ENCODE data around the gene GM2A.
"Not testable (repeated sequence)": the region's sequence is repeated elsewhere in the genome, so short reads cannot be mapped to it uniquely, and the experiment has no call there.

GM2A gene

DNA sequence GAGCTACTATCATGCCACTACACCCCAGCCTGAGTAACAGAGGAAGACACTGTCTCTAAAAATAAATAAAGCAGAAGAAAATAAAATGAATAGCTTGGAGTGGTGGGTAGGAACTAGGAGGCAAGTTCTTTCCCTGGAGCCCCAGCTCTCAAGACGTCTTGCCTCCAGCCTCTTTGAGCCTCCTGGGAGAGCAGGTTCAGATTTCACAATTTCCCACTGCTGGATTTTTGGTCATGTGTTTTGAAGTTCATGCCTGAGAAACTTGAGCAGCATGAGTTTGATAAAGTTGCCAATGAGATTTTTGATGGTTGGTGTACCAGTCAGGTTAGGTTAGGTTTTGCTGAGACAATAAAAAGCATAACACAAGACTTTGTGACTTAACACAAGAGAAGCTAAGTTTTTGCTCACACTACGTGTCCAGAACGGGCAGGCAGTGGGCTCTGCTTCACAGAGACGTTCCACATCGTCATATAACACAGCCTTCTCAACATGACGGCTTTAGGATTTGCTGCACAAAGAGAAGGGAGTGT is 25.0 kb upstream of the GM2A start:
- no peak for DNase-seq (ENCODE audit: low read depth, low spot score)

- no peak for DNase-seq (ENCODE audit: low read depth, low spot score)
These were observed 24.0 kb upstream of the GM2A start for GRCh38 chr5:151228986-151229385.

GRCh38 chr5:151230048-151230680 is 22.8 kb upstream of the GM2A start:
- DNase-seq (ENCODE audit: low read depth, low spot score) = no peak

DNA sequence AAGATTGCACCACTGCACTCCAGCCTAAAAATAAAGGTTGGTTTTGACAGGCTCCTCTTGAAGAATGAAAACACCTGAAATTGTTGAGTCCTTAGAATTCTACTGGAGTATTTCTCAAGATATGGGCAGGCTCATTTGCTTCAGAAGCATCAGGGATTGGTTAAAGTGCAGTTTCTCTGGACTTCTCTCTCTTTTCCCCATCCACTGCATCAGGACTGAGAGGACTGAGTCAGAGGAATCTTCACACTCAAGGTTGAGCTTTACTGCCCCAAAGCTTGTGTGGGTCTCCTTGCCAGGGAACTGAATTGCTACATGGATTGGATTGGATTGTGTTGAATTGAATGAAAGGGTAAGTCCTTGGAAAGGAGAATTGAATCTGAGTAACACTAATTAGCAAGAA is 21.6 kb upstream of the GM2A start:
- DNase-seq (ENCODE audit: low read depth, low spot score) = no peak

DNA sequence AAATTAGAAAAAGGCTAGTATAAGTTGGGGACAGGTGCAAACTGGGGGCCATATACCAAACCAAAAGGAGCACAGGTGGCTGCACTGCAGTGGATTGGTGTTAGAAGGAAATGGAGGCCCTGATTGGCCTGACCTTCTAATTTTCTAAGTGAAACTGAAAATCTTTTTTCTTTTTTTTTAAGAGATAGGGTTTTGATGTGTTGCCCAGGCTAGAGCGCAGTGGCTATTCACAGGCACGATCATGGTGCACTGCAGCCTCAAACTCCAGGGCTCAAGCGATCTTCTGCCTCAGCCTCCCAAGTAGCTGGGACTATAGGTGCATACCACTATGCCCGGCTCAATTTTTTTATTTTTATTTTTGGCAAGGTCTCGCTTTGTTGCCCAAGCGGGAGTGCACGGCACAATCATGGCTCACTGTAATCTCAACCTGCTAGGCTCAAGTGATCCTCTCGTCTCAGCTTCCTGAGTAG is 19.3 kb upstream of the GM2A start:
- DNase-seq (ENCODE audit: low read depth, low spot score) = no peak

GRCh38 chr5:151234476-151235238 is 18.3 kb upstream of the GM2A start:
- DNase-seq (ENCODE audit: low read depth, low spot score) = peak; percentile 27

DNA sequence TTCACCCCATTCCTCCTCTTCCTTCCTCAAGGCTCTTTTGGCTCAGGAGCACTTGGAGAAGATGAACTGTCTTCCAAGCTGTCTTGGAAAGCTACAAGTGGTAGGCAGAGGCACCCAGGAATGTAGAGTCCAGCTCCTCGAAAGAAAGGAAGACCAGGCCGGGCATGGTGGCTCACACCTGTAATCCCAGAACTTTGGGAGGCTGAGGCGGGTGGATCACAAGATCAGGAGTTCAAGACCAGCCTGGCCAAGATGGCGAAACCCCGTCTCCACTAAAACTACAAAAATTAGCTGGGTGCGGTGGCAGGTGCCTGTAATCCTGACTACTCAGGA is 17.8 kb upstream of the GM2A start:
- DNase-seq (ENCODE audit: low read depth, low spot score) = not testable (repeated sequence)

DNA sequence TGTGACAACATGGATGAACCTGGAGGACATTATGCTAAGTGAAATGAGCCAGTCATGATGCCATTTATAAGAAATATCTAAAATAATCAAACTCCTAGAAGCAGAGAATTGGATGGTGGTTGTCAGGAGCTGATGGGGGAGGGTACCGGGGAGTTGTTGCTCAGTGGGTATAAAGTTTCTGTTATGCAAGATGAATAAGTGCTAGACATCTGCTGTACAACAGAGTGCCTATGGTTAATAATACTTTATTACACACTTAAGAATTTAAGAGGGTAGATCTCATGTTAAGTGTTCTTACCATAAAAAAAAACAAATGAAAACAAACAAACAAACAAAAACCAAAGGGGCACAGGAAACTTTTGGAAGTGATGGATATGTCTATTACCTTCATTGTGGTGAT is 16.1 kb upstream of the GM2A start:
- DNase-seq (ENCODE audit: low read depth, low spot score) = no peak

GRCh38 chr5:151237685-151238084 is 15.3 kb upstream of the GM2A start:
- no peak for DNase-seq (ENCODE audit: low read depth, low spot score)

DNA sequence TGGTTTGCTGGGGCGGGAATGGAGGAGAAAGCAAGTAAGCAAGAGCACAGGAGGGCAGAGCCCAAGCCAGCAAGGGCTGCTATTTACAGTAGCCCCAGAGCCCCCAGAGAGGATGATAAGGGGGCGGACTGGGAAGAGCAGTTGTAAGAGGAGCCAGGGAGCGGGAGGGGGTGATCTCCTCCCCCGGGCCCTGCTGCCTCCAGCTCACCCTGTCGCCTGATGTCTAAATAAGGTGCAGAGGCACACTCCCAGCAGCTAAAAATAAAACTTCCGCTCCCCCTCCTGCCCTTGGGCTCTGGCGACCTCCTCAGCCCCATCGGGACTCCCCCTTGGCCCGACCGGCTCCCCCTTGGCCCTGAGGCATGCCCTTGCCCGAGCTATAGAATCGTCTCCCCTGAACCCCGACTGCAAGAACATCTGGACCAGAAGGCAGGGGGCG is 14.7 kb upstream of the GM2A start:
- DNase-seq (ENCODE audit: low read depth, low spot score) = no peak

- peak; percentile 79 for DNase-seq (ENCODE audit: low read depth, low spot score)
These were observed 13.6 kb upstream of the GM2A start for GRCh38 chr5:151239237-151239861.

DNA sequence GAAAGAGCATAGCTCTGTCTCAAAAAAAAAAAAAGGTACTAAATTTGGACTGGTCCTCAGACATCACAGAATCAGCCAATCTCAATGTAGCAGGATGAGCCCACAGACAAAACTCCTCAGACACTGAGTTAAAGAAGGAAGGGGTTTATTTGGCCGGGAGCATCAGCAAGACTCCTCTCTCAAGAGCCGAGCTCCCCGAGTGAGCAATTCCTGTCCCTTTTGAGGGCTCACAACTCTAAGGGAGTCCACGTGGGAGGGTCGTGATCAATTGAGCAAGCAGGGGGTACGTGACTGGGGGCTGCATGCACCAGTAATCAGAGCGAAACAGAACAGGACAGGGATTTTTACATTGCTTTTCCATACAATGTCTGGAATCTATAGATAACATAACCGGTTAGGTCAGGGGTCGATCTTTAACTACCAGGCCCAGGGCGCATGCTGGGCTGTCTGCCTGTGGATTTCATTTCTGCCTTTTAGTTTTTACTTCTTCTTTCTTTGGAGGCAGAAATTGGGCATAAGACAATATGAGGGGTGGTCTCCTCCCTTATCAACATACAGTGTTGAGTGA is 12.6 kb upstream of the GM2A start:
- not testable (repeated sequence) for DNase-seq (ENCODE audit: low read depth, low spot score)

- DNase-seq (ENCODE audit: low read depth, low spot score) = no peak
These were observed 11.9 kb upstream of the GM2A start for GRCh38 chr5:151240924-151241635.

DNA sequence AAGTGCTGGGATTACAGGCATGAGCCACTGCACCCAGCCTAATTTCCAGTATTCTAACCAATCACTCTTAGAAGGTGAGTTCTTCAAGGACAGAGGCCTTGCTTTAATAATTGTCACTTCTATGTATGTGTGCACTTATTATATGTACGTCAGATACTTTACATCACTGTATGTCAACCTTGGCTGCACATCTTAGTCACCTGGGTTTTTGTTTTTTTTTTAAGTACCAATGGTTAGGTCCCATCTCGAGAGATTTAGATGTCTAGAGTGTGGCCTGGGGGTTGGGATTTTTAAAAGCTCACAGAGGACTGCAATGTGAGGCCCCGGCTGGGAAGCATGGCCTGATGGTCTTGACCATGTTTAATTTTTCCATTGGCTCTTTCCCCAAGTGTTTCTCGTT is 9.9 kb upstream of the GM2A start:
- DNase-seq (ENCODE audit: low read depth, low spot score) = no peak

GRCh38 chr5:151243564-151243963 is 9.4 kb upstream of the GM2A start:
- no peak for DNase-seq (ENCODE audit: low read depth, low spot score)

GRCh38 chr5:151244206-151244605 is 8.8 kb upstream of the GM2A start:
- no peak for DNase-seq (ENCODE audit: low read depth, low spot score)

DNA sequence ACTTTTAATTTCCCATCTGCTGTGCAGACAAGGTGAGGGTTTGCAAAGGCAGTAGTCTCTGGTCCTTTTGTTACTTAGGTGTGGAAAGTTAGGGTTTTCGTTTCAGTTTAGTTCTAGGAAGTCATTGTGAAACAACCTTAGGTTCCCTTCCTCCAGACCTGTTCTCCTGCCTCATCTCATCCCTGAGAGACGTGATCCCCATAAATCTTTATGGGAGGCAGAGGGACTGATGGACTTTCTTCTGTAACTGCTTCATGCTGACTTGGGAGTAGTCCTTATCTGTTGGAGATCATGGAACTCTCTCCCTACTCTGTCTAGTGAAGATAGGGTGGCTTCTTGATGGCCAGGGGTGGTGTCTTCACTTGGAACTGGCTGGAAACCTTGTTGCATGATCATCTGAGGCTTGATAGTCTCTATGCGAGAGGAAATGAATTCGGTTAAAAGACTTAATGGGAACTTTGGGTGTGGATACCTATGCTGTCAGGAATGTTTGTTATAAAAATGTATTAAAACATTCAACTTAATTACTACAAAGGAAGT is 7.2 kb upstream of the GM2A start:
- no peak for DNase-seq (ENCODE audit: low read depth, low spot score)

GRCh38 chr5:151248651-151249050 is 4.3 kb upstream of the GM2A start:
- DNase-seq (ENCODE audit: low read depth, low spot score) = no peak

DNA sequence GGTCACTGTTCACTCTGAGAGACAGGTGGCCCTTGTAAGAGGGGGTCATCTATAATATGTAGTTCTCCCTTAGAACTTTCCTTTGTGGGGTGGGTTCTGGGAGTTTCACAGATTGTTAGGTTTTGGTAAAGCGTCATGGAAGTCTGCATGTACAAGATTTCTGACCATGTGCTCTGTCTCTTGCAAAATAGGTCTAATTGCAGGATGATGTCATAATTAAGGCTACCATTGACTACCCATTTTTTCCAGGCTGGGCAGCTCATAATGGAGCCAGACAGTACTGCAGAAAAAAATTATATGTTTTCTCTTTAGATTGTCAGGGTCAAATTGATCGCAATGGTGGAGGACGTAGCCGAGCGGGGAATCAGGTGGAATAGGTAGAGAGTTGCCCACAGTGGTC is 3.7 kb upstream of the GM2A start:
- DNase-seq (ENCODE audit: low read depth, low spot score) = no peak

DNA sequence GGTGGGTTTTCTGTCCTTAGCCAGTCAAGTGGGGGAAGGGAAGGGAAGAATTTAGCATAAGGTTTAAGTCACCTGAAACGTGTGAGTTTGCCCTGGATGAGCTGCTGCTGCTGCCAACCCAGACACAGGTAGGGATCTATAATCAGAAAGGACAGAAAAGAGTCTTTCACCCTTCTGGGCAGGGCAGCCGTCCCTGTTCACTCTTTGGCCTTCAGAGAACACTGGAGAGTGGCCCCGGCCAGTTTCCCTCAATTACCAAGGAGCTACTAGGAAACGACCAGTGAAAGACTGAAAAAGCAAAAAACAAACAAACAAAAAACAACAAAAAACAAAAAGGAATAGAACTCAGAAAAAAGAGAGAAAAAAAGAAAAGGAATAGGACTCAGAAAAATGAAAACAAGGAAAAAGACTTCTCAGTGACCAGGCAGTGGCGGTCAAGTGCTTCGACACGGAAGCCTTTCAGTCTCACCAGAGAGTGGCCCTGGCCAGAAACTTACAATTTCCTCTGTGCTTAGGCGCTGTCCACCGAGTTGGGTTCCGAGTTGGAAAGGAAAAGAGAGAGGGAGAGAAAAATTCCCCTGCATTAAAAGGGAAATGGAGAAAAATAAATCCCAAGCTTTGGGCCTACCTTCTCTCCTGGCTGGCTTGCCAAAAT is 2.5 kb upstream of the GM2A start:
- DNase-seq (ENCODE audit: low read depth, low spot score) = no peak

DNA sequence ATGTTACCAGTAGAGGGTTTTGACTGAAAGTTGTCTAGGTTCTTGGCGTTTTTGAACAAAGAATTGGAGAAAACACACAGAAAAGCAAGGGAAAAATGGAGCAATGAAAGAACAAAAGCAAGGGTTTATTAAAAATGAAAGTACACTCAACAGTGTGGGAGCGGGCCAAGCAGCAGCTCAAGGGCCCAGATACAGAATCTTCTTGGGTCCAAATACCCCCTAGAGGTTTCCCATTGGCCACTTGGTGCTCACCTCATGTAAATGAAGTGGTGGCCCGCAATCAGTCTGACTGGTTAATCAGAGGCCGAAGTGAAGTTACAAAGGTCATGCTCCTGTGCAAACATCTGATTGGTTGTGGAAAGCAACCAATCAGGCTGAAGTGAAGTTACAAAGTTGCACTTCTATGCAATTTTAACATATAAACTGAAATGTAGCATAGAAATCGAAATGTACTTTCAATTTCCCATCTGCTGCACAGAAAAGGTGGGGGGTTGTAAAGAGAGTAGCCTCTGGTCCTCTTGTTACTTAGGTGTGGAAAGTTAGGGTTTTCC is 1.9 kb upstream of the GM2A start:
- no peak for DNase-seq (ENCODE audit: low read depth, low spot score)

All from astrocyte of the hippocampus (primary cell).